Effector memory CD4-positive, alpha-beta T cell (primary cell): ENCODE measurements around the gene TMOD1.

Experiments used
- DNase-seq, 3 donors: peaks; one replicate each; pipeline ENCODE4 v3.0.0-alpha.2; 2020
- H3K27ac ChIP-seq: 2 replicates; pipeline ENCODE4 v1.7.0; 2013; ENCODE audit warnings: mild to moderate bottlenecking, low read length, moderate library complexity; ENCODE audit not compliant: insufficient read depth, poor library complexity, severe bottlenecking
- H3K27me3 ChIP-seq: replicated peaks from 2 replicates; pipeline ENCODE4 v1.7.0; 2013; ENCODE audit warnings: mild to moderate bottlenecking, low read length; ENCODE audit not compliant: insufficient read depth, control insufficient read depth, poor library complexity, severe bottlenecking
- H3K36me3 ChIP-seq: 2 replicates; pipeline ENCODE4 v1.7.0; 2013; ENCODE audit warnings: mild to moderate bottlenecking, low read length, moderate library complexity; ENCODE audit not compliant: control insufficient read depth, insufficient read depth
- H3K4me1 ChIP-seq: 2 replicates; pipeline ENCODE4 v1.7.0; 2013; ENCODE audit warnings: low read length, mild to moderate bottlenecking; ENCODE audit not compliant: control insufficient read depth, insufficient read depth, poor library complexity, severe bottlenecking
- H3K4me3 ChIP-seq: 2 replicates; pipeline ENCODE4 v1.7.0; 2013; ENCODE audit warnings: low read length, low read depth, mild to moderate bottlenecking; ENCODE audit not compliant: insufficient read depth, poor library complexity, severe bottlenecking
- H3K9me3 ChIP-seq: 2 replicates; pipeline ENCODE4 v1.7.0; 2013; ENCODE audit warnings: mild to moderate bottlenecking, low read length, moderate library complexity; ENCODE audit not compliant: control insufficient read depth

The TMOD1 gene

DNA sequence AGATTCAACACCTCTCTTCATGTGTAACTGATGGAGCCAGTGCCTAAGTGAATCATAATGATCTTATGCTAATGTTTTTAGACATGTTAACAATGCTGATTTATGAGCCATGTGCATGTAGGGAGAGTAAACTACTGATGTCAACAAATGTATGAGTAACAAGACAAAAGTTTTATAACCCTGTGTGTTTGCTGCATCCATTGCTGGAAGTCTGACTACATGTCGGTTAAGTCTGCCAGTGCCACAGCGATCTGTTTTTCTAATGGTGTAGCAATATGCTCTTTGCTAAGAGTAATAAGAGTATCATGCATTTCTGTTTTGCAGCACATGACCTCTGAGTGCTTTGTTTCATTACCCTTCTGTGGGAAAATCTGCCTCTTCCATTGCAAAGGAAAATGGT, 26.4 kb upstream of the TMOD1 start:
- no peak overlapping the region for H3K4me3 ChIP-seq
- no peaks in the 10 kb centered on the region for H3K4me1 ChIP-seq
- no peaks in the 10 kb centered on the region for H3K9me3 ChIP-seq
- no peak for DNase-seq
- H3K36me3 ChIP-seq = peaks cover 24% of the 10 kb centered on the region
- no peaks in the 10 kb centered on the region for H3K27me3 ChIP-seq
- H3K27ac ChIP-seq = no peak overlapping the region

DNA sequence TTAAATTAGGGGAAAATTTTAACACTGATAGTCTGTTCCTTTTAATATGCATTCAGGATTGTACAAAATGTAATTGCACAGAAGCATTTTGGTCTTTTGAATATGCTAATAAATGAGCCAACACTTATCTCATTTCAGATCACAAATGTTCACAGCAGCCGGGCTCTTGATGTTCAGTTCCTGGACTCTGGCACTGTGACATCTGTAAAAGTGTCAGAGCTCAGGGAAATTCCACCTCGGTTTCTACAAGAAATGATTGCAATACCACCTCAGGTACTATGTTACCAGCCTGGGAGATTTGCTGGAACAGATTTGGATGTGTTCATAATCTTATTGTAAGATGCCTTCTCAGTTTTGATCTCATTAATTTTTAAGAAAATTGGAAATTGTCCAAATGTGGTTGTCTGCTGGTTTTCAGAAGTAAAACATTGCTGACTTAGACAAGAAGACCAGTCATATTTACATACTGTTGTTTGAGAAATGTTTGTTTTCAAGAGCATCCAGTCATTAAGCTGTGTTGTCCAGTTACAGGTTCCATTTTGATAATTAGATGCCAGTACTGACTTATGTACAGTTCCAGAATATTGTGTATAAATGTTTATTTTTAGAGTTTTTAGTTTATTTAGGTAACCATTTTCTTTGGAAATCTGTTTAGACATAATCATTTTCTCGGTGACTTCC, 23.0 kb upstream of the TMOD1 start:
- Histone ChIP-seq H3K4me3 (no peak overlapping the region), H3K36me3 (peaks cover 29% of the 10 kb centered on the region), H3K27me3 (no peaks in the 10 kb centered on the region)

GRCh38 chr9:97479496-97480159, 21.8 kb upstream of the TMOD1 start:
- Histone ChIP-seq H3K27ac (no peak overlapping the region), H3K27me3 (no peaks in the 10 kb centered on the region), H3K4me3 (no peak overlapping the region), H3K36me3 (peaks cover 22% of the 10 kb centered on the region), H3K9me3 (no peaks in the 10 kb centered on the region), H3K4me1 (no peaks in the 10 kb centered on the region)
- no peak for DNase-seq

More for the DNA sequence above, 23.0 kb upstream of the TMOD1 start:
- DNase-seq = no peak
- no peaks in the 10 kb centered on the region for H3K4me1 ChIP-seq
- no peaks in the 10 kb centered on the region for H3K9me3 ChIP-seq
- no peak overlapping the region for H3K27ac ChIP-seq

- DNase-seq = no peak
- Histone ChIP-seq H3K4me3 (no peak overlapping the region), H3K36me3 (peaks cover 20% of the 10 kb centered on the region), H3K9me3 (no peaks in the 10 kb centered on the region), H3K27me3 (no peaks in the 10 kb centered on the region), H3K4me1 (no peaks in the 10 kb centered on the region), H3K27ac (no peak overlapping the region)
Measured at GRCh38 chr9:97480174-97480573, 21.3 kb upstream of the TMOD1 start.

DNA sequence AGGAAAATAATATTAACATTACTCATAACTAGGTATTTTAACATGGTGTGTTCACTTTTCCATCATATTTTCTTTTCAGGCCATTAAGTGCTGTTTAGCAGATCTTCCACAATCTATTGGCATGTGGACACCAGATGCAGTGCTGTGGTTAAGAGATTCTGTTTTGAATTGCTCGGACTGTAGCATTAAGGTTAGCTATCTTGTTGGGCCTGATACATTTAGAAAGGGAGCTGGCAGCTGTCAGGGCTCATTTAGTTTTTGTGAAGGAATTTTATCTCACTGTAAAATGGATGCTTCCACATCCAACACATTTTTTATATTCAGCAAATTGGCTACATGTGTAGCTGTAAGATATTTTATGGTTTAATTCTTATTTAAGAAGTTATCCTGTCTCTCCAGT, 20.7 kb upstream of the TMOD1 start:
- Histone ChIP-seq H3K27ac (no peak overlapping the region), H3K9me3 (no peaks in the 10 kb centered on the region), H3K4me1 (no peaks in the 10 kb centered on the region), H3K27me3 (no peaks in the 10 kb centered on the region), H3K4me3 (no peak overlapping the region), H3K36me3 (peaks cover 18% of the 10 kb centered on the region)
- no peak for DNase-seq

- Histone ChIP-seq H3K27me3 (no peaks in the 10 kb centered on the region), H3K27ac (no peak overlapping the region), H3K36me3 (peaks cover 37% of the 10 kb centered on the region), H3K9me3 (peaks cover 5% of the 10 kb centered on the region), H3K4me1 (no peaks in the 10 kb centered on the region), H3K4me3 (no peak overlapping the region)
- DNase-seq = no peak
Measured at GRCh38 chr9:97484134-97484533, 17.3 kb upstream of the TMOD1 start.

GRCh38 chr9:97487107-97487506, 14.4 kb upstream of the TMOD1 start:
- no peaks in the 10 kb centered on the region for H3K27me3 ChIP-seq
- H3K4me3 ChIP-seq = no peak overlapping the region
- peaks cover 5% of the 10 kb centered on the region for H3K9me3 ChIP-seq
- no peak overlapping the region for H3K27ac ChIP-seq
- DNase-seq = no peak
- H3K36me3 ChIP-seq = peaks cover 33% of the 10 kb centered on the region
- no peaks in the 10 kb centered on the region for H3K4me1 ChIP-seq

DNA sequence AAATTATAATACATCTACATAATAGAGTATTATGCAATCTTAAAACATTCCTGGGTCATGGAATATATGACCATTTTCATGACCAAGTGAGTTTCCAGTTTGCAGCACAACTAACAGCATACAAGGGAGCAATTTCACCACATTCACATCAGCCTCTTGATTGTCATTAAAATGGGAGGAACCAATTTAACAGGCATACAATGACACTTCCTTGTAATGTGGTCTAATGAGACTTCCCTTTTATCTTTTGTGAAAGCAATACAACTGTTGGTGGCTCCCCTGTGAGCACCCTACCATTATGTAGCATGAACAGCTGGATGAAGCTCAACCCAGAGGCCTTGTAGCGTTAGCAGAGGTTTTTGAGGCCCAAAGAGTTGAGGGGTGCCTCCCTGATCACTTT, 13.6 kb upstream of the TMOD1 start:
- Histone ChIP-seq H3K27ac (no peak overlapping the region), H3K9me3 (peaks cover 5% of the 10 kb centered on the region), H3K4me1 (no peaks in the 10 kb centered on the region), H3K36me3 (peaks cover 28% of the 10 kb centered on the region), H3K27me3 (no peaks in the 10 kb centered on the region), H3K4me3 (no peak overlapping the region)
- DNase-seq = no peak

DNA sequence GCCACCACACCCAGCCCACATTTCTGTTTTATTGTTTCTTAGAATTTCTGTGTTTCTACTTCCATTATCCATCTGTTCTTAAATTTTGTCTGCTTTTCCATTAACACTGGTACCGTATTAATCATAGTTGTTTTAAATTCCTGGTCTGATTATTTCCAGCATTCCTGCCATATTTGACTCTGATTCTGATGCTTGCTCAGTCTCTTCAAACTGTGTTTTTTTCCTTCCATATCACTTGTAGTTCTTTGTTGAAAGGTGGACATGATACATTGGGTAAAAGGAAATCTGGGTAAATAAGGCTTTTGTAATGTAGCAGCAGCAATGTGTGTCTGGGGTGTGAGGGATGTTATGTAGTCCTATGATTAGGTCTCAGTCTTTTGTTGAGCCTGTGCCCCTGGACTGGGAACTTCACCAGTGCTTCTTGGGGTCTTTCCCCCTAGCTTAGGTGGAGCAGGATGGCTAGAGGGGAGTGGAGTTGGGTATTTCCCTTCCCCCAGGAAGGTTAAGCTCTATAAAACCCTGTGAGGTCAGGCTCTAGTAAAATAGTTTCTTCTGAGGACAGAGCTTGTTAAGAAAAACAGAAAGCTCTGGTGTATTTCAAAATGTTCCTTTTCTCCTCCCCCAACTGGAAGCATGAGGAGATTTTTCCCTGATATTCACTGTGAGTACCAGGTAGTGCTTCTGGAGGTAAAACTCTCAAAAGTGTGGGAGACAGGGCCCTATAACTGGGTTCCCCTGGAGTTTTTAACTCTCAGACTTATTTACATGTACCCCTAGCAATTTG, 10.1 kb upstream of the TMOD1 start:
- Histone ChIP-seq H3K9me3 (peaks cover 5% of the 10 kb centered on the region), H3K36me3 (peaks cover 27% of the 10 kb centered on the region), H3K4me3 (no peak overlapping the region), H3K4me1 (no peaks in the 10 kb centered on the region), H3K27ac (no peak overlapping the region), H3K27me3 (no peaks in the 10 kb centered on the region)
- no peak for DNase-seq
